GM12878 (cell line): Measurements from ENCODE around the gene CCL23. TPM values are rescaled to one million over a fixed set of nuclear protein-coding genes. Genes with fewer than 3 reads are reported as not detected.

Experiments
- ATAC-seq: fragments of 200-7000 bp; cut with Tn5 transposase; 3 replicates; pipeline ENCODE4 v1.9.1; 2020; ENCODE audit warnings: mild to moderate bottlenecking, moderate library complexity
- BruUV-seq: library from RNA; stranded (reverse); fragments of 400-500 nt; replicated peaks from 2 replicates; lab custom pipeline; 2021; lab: Mats Ljungman, UMichigan
- CTCF ChIA-PET: fragments of 300-600 bp; sonication (Branson Sonifier 250); formaldehyde crosslinking; extraction: SDS; loops from one replicate; lab custom pipeline; 2021; ENCODE audit warnings: inconsistent platforms; lab: Yijun Ruan, JAX
- POLR2A ChIA-PET: fragments of 350-600 bp; formaldehyde crosslinking; extraction: SDS; loops from one replicate; lab custom pipeline; 2021; ENCODE audit warnings: inconsistent platforms; lab: Charles Lee
- RAD21 ChIA-PET: fragments of 300-600 bp; sonication (Branson Sonifier 250); formaldehyde crosslinking; loops from one replicate; lab custom pipeline; 2023; ENCODE audit warnings: antibody characterized with exemption; ENCODE audit not compliant: unreplicated experiment; lab: Charles Lee
- SMC1A ChIA-PET: fragments of 300-600 bp; sonication (Branson Sonifier 250); formaldehyde crosslinking; loops from one replicate; lab custom pipeline; 2023; ENCODE audit not compliant: unreplicated experiment, uncharacterized antibody; lab: Charles Lee
- DNase-seq: peaks from one replicate; pipeline ENCODE4 v3.0.0-alpha.2; 2011; ENCODE audit warnings: low read depth, low spot score
- FAIRE-seq: peaks from 3 replicates; lab custom pipeline; 2011; peaks lifted over from hg19 to GRCh38; lab: Jason Lieb, UNC
- H2AFZ ChIP-seq: 2 replicates; pipeline ENCODE4 v1.6.0; 2011; ENCODE audit warnings: low read depth, low read length, control low read depth; ENCODE audit not compliant: control insufficient read depth
- H3K27ac ChIP-seq: 2 replicates; pipeline ENCODE4 v1.5.1; 2011; ENCODE audit warnings: control low read depth; ENCODE audit not compliant: control insufficient read depth, insufficient read depth
- H3K27me3 ChIP-seq, 2 experiments: replicated peaks in 1 of 2; 2 replicates each; pipeline versions ENCODE4 v1.6.0 to v1.6.1; 2011; ENCODE audit warnings: low read length in 1 of 2; ENCODE audit not compliant: control insufficient read depth in 2 of 2, insufficient read depth in 2 of 2
- H3K36me3 ChIP-seq, 2 experiments: 2 replicates each; pipeline ENCODE4 v1.5.1; 2011; ENCODE audit warnings: low read length in 1 of 2; ENCODE audit not compliant: control insufficient read depth in 2 of 2, insufficient read depth in 2 of 2
- H3K4me1 ChIP-seq: 2 replicates; pipeline ENCODE4 v1.6.1; 2011; ENCODE audit warnings: mild to moderate bottlenecking, low read length, moderate library complexity, mixed read lengths; ENCODE audit not compliant: control insufficient read depth, insufficient read depth
- H3K4me2 ChIP-seq: 2 replicates; pipeline ENCODE4 v1.6.0; 2011; ENCODE audit warnings: control low read depth; ENCODE audit not compliant: control insufficient read depth, insufficient read depth
- H3K4me3 ChIP-seq: fragments of 200-600 bp; sonication (generic); 2 replicates; pipeline ENCODE4 v1.5.1; 2016
- H3K79me2 ChIP-seq: 2 replicates; pipeline ENCODE4 v1.6.0; 2011; ENCODE audit warnings: low read length; ENCODE audit not compliant: control insufficient read depth, insufficient read depth
- H3K9ac ChIP-seq: 2 replicates; pipeline ENCODE4 v1.8.0; 2011; ENCODE audit warnings: low read length, control low read depth, mixed read lengths; ENCODE audit not compliant: control insufficient read depth, insufficient read depth
- H3K9me3 ChIP-seq: replicated peaks from 3 replicates; pipeline ENCODE4 v1.5.1; 2011; ENCODE audit warnings: mild to moderate bottlenecking, low read length; ENCODE audit not compliant: control insufficient read depth, insufficient read depth
- H4K20me1 ChIP-seq: 2 replicates; pipeline ENCODE4 v1.6.0; 2011; ENCODE audit not compliant: control insufficient read depth, insufficient read depth
- BACH1 ChIP-seq: fragments of 450-650 bp; IDR thresholded peaks from 2 replicates; pipeline ENCODE4 v1.6.1; 2017; ENCODE audit warnings: mild to moderate bottlenecking, borderline replicate concordance
- BCL11A ChIP-seq: IDR thresholded peaks from 2 replicates; pipeline ENCODE4 v1.6.1; 2011; ENCODE audit warnings: low read depth, low read length
- BCLAF1 ChIP-seq: fragments of 450-650 bp; IDR thresholded peaks from 2 replicates; pipeline ENCODE4 v1.6.1; 2017; ENCODE audit warnings: antibody characterized with exemption, mild to moderate bottlenecking, moderate library complexity
- CBFB ChIP-seq: IDR thresholded peaks from 2 replicates; pipeline ENCODE4 v1.6.1; 2016; ENCODE audit warnings: antibody characterized with exemption, low read depth
- CEBPB ChIP-seq, 2 experiments: fragments of 150-350 bp in 1 of 2; IDR thresholded peaks; 2 replicates each; pipeline ENCODE4 v1.6.1; 2012 to 2014; ENCODE audit warnings: low read depth in 2 of 2, low read length in 2 of 2, borderline replicate concordance in 1 of 2, inconsistent platforms in 1 of 2
- FOXK2 ChIP-seq: fragments of 450-650 bp; IDR thresholded peaks from 2 replicates; pipeline ENCODE4 v1.6.1; 2017; ENCODE audit warnings: mild to moderate bottlenecking, moderate library complexity
- GABPA ChIP-seq: IDR thresholded peaks from 2 replicates; pipeline ENCODE4 v1.6.1; 2014; ENCODE audit warnings: antibody characterized with exemption, low read depth, mild to moderate bottlenecking, inconsistent platforms
- HCFC1 ChIP-seq: fragments of 150-350 bp; IDR thresholded peaks from 2 replicates; pipeline ENCODE4 v1.6.1; 2014; ENCODE audit warnings: low read length
- IRF3 ChIP-seq: fragments of 450-650 bp; IDR thresholded peaks from 2 replicates; pipeline ENCODE4 v1.6.1; 2014; ENCODE audit warnings: mild to moderate bottlenecking
- IRF4 ChIP-seq: IDR thresholded peaks from 2 replicates; pipeline ENCODE4 v1.6.1; 2011; ENCODE audit warnings: low read depth, low read length
- MAX ChIP-seq: IDR thresholded peaks from 2 replicates; pipeline ENCODE4 v1.6.1; 2012; ENCODE audit warnings: low read depth, low read length, improper control_type of control experiment
- RB1 ChIP-seq: fragments of 450-650 bp; formaldehyde crosslinking; IDR thresholded peaks from 2 replicates; pipeline ENCODE4 v1.6.1; 2017; ENCODE audit warnings: mild to moderate bottlenecking, borderline replicate concordance
- RUNX3 ChIP-seq: IDR thresholded peaks from 2 replicates; pipeline ENCODE4 v1.6.1; 2012; ENCODE audit warnings: low read length, inconsistent platforms
- WRNIP1 ChIP-seq: IDR thresholded peaks from 2 replicates; pipeline ENCODE4 v1.6.1; 2011; ENCODE audit warnings: low read depth, low read length, improper control_type of control experiment, borderline replicate concordance
- WGBS: methylation state at CpG from one replicate; pipeline ENCODE4 v1.1.6; 2016; ENCODE audit warnings: low lambda C conversion rate; ENCODE audit not compliant: insufficient replicate concordance, insufficient coverage; ENCODE audit errors: missing lambda C conversion rate; 5-methylcytosine and 5-hydroxymethylcytosine counted together
- in situ Hi-C: fragments of 300-500 bp; cut with MboI; formaldehyde crosslinking; loops from 9 replicates; pipeline ENCODE4 v1.14.3; 2018; ENCODE audit warnings: mixed read lengths
- intact Hi-C: fragments of 100-400 bp; cut with micrococcal nuclease; formaldehyde crosslinking; loops from one replicate; pipeline ENCODE4 v1.14.2; 2022; ENCODE audit not compliant: unreplicated experiment
- polyA plus RNA-seq, 11 experiments: library from polyadenylated mRNA; depleted of rRNA in 4 of 11; unstranded in 6 of 11; stranded (reverse) in 5 of 11; fragments of >200 nt; fragmentation: Nextera tagmentation in 4 of 11; fragmentation: Illumina TruSeq in 1 of 11; extraction: Ambion mirVana in 4 of 11; extraction: Trizol in 1 of 11; gene quantifications; 1 replicate in 1 of 11; 2 replicates in 10 of 11; pipeline versions ENCODE4 v1.2.1 to v1.2.3, GENCODE V29; 2011 to 2016; ENCODE audit warnings: inconsistent platforms in 2 of 11, missing spikeins in 2 of 11, low read depth in 1 of 11
- total RNA-seq, 4 experiments: library from RNA; depleted of rRNA in 3 of 4; stranded (reverse); fragments of >200 nt in 3 of 4; fragmentation: Illumina TruSeq in 1 of 4; extraction: Trizol in 1 of 4; gene quantifications; 2 replicates each; pipeline versions ENCODE4 v1.2.1 to v1.2.3, GENCODE V29; 2013 to 2021
- TF ChIP-seq, protein P1 (sequence below): IDR thresholded peaks from 2 replicates; pipeline ENCODE4 v1.6.1; 2012; ENCODE audit warnings: low read length, inconsistent platforms
- TF ChIP-seq, protein P2 (sequence below): fragments of 450-650 bp; IDR thresholded peaks from 2 replicates; pipeline ENCODE4 v1.6.1; 2018; ENCODE audit warnings: mild to moderate bottlenecking, low read depth, moderate library complexity; ENCODE audit not compliant: partially characterized antibody

CCL23 gene
- total and polyA plus RNA-seq, 10 of the 15 experiments (the other 5 are each of a cell fraction or from before 2014, with no cell fraction given), result 0.15 to 0.62 (median 0.41) TPM; not detected in 6

DNA sequence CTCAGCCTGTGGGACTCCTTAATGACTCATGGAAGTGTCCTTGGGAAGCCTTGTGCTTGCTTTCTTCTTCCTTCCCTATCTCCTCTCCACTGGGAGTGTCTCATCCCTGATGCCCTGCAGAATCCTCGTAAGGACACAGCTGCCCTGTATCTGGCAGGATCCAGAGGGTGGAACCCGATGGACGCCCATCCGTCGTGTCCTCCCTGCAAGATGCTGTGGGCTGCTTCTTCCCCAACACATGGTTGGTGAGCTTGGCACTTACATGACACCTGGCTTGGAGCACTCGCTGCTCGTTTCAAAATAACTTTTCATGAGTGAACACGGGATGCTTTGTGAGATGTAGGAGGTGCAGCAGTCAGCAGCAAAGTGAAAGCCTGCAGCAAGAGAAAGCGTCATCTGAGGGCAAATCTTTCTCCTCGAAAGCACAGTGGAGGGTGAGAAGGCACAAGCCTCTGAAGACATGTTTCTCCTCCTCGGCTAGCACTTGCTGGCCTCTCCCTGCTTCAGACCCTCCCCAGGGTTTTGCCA is 19.7 kb downstream of the CCL23 start:
- H3K4me3 ChIP-seq, result no peak overlapping the region
- H2AFZ ChIP-seq, result no peak overlapping the region
- no peaks in the 10 kb centered on the region for H3K36me3 ChIP-seq
- in situ Hi-C loops (no loop called here), intact Hi-C loops (no loop called here)
- ATAC-seq, result no peak
- DNase-seq, result no peak
- no peak overlapping the region for H3K9ac ChIP-seq
- ChIA-PET RAD21 (interaction anchor here (1.3 to 1.4 kb wide), 2 partner anchors 15 to 22 kb away, joined by 3 read pairs; no protein-coding TSS in a partner anchor), CTCF (interaction anchor here (1.1 to 1.5 kb wide), 2 partner anchors 23 to 84 kb away, joined by 3 read pairs; no protein-coding TSS in a partner anchor), SMC1A (interaction anchor here (1.0 to 1.8 kb wide), 3 partner anchors 11 to 74 kb away, joined by 3 to 5 read pairs (median 5); no protein-coding TSS in a partner anchor), POLR2A (no interaction called here)
- TF ChIP-seq FOXK2 (no peak), MAX (no peak), RB1 (no peak), BACH1 (no peak), HCFC1 (no peak), CBFB (no peak), CEBPB (IDR thresholded peaks at IDR 0.05; ENCODE audit: borderline replicate concordance in 1 of 2, low read depth in 2 of 2, low read length in 2 of 2) (no peak), RUNX3 (no peak), WRNIP1 (no peak), BCL11A (no peak), BCLAF1 (no peak), IRF3 (no peak), GABPA (no peak), IRF4 (no peak)
- TF ChIP-seq, protein P1, sequence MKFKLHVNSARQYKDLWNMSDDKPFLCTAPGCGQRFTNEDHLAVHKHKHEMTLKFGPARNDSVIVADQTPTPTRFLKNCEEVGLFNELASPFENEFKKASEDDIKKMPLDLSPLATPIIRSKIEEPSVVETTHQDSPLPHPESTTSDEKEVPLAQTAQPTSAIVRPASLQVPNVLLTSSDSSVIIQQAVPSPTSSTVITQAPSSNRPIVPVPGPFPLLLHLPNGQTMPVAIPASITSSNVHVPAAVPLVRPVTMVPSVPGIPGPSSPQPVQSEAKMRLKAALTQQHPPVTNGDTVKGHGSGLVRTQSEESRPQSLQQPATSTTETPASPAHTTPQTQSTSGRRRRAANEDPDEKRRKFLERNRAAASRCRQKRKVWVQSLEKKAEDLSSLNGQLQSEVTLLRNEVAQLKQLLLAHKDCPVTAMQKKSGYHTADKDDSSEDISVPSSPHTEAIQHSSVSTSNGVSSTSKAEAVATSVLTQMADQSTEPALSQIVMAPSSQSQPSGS, result no peak
- TF ChIP-seq, protein P2, sequence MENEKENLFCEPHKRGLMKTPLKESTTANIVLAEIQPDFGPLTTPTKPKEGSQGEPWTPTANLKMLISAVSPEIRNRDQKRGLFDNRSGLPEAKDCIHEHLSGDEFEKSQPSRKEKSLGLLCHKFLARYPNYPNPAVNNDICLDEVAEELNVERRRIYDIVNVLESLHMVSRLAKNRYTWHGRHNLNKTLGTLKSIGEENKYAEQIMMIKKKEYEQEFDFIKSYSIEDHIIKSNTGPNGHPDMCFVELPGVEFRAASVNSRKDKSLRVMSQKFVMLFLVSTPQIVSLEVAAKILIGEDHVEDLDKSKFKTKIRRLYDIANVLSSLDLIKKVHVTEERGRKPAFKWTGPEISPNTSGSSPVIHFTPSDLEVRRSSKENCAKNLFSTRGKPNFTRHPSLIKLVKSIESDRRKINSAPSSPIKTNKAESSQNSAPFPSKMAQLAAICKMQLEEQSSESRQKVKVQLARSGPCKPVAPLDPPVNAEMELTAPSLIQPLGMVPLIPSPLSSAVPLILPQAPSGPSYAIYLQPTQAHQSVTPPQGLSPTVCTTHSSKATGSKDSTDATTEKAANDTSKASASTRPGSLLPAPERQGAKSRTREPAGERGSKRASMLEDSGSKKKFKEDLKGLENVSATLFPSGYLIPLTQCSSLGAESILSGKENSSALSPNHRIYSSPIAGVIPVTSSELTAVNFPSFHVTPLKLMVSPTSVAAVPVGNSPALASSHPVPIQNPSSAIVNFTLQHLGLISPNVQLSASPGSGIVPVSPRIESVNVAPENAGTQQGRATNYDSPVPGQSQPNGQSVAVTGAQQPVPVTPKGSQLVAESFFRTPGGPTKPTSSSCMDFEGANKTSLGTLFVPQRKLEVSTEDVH, result no peak
- H3K4me2 ChIP-seq, result no peak overlapping the region
- H3K27me3 ChIP-seq, result no peaks in the 10 kb centered on the region
- H3K4me1 ChIP-seq, result peaks cover 16% of the 10 kb centered on the region
- H3K27ac ChIP-seq, result no peak overlapping the region
- H4K20me1 ChIP-seq, result no peaks in the 10 kb centered on the region
- 47% methylated on average over 11 of the region's 11 CpGs for WGBS
- no peaks in the 10 kb centered on the region for H3K79me2 ChIP-seq
- FAIRE-seq, result no peak
- no TSS peak for BruUV-seq
- H3K9me3 ChIP-seq, result peaks cover 1% of the 10 kb centered on the region; the same call in 2 of the 3 replicates
